ENCODE results near the gene MED22.

The MED22 gene

DNA sequence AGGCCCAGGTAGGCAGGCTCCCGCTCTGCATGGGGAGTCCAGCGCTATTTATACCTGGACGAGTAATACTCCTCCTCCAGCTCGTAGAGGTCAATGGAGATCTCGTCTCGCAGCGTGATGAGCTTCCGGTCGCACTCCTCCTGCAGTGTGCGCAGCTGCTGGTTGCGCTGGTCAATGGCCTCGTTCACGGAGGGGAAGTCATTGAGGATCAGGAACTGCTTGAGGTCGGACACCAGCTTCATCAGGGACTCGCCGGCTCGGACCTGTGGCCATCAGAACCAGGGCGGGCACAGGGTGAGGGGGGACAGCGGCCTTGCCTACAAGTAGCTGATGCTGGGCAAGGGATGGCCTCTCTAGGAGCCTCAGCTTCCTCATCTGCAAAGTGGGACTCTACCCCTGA is 3.9 kb downstream of the MED22 start:
- TF ChIP-seq FOXM1 (IDR thresholded peaks at IDR 0.05; ENCODE audit: borderline replicate concordance, low read depth) (no peak), TCF12 (IDR thresholded peaks at IDR 0.05; ENCODE audit: low read depth) (no peak), RAD21 (IDR thresholded peaks at IDR 0.05; ENCODE audit: low read depth) (no peak), YY1 (IDR thresholded peaks at IDR 0.05; ENCODE audit: low read depth) (no peak), CREB1 (IDR thresholded peaks at IDR 0.05; ENCODE audit: low read depth) (no peak), EP300 (IDR thresholded peaks at IDR 0.05; ENCODE audit: borderline replicate concordance) (no peak), NFIC (IDR thresholded peaks at IDR 0.05) (no peak), TEAD4 (IDR thresholded peaks at IDR 0.05) (no peak), ZBTB7A (IDR thresholded peaks at IDR 0.05; ENCODE audit: low read depth) (no peak), TAF1 (IDR thresholded peaks at IDR 0.05; ENCODE audit: low read depth) (no peak), CEBPB (IDR thresholded peaks at IDR 0.05) (no peak), EGR1 (IDR thresholded peaks at IDR 0.05) (no peak)
- TF ChIP-seq, protein P1, sequence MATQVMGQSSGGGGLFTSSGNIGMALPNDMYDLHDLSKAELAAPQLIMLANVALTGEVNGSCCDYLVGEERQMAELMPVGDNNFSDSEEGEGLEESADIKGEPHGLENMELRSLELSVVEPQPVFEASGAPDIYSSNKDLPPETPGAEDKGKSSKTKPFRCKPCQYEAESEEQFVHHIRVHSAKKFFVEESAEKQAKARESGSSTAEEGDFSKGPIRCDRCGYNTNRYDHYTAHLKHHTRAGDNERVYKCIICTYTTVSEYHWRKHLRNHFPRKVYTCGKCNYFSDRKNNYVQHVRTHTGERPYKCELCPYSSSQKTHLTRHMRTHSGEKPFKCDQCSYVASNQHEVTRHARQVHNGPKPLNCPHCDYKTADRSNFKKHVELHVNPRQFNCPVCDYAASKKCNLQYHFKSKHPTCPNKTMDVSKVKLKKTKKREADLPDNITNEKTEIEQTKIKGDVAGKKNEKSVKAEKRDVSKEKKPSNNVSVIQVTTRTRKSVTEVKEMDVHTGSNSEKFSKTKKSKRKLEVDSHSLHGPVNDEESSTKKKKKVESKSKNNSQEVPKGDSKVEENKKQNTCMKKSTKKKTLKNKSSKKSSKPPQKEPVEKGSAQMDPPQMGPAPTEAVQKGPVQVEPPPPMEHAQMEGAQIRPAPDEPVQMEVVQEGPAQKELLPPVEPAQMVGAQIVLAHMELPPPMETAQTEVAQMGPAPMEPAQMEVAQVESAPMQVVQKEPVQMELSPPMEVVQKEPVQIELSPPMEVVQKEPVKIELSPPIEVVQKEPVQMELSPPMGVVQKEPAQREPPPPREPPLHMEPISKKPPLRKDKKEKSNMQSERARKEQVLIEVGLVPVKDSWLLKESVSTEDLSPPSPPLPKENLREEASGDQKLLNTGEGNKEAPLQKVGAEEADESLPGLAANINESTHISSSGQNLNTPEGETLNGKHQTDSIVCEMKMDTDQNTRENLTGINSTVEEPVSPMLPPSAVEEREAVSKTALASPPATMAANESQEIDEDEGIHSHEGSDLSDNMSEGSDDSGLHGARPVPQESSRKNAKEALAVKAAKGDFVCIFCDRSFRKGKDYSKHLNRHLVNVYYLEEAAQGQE (IDR thresholded peaks at IDR 0.05; ENCODE audit: low read depth) = no peak
- TF ChIP-seq, protein P2, sequence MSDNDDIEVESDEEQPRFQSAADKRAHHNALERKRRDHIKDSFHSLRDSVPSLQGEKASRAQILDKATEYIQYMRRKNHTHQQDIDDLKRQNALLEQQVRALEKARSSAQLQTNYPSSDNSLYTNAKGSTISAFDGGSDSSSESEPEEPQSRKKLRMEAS (IDR thresholded peaks at IDR 0.05) = no peak
- TF ChIP-seq, protein P3, sequence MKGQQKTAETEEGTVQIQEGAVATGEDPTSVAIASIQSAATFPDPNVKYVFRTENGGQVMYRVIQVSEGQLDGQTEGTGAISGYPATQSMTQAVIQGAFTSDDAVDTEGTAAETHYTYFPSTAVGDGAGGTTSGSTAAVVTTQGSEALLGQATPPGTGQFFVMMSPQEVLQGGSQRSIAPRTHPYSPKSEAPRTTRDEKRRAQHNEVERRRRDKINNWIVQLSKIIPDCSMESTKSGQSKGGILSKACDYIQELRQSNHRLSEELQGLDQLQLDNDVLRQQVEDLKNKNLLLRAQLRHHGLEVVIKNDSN (IDR thresholded peaks at IDR 0.05) = no peak

DNA sequence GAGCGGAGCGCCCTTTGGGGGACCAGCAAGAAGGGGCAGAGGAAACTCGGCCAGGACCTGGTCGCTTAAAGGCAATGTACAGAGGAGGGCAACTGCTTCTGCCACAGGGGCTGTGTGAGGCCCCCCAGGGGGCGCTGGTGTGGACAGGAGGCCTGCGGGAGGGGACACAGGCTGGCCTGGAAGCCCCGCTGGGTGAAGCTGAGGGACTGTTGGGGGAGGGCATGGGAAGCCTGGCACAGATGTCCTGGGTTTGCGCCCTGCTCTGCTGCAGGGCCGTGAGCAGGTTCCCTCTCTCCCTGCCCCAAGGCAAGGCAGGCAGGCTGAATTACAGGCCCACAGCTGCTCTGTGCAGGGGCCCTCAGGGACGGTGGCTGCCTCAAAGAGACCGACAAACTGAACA is 5.4 kb downstream of the MED22 start:
- TF ChIP-seq ZBTB7A (IDR thresholded peaks at IDR 0.05; ENCODE audit: low read depth) = no peak
- TF ChIP-seq TAF1 (IDR thresholded peaks at IDR 0.05; ENCODE audit: low read depth) = no peak
- TF ChIP-seq YY1 (IDR thresholded peaks at IDR 0.05; ENCODE audit: low read depth) = no peak
- TF ChIP-seq, protein P2 (IDR thresholded peaks at IDR 0.05) = no peak

DNA sequence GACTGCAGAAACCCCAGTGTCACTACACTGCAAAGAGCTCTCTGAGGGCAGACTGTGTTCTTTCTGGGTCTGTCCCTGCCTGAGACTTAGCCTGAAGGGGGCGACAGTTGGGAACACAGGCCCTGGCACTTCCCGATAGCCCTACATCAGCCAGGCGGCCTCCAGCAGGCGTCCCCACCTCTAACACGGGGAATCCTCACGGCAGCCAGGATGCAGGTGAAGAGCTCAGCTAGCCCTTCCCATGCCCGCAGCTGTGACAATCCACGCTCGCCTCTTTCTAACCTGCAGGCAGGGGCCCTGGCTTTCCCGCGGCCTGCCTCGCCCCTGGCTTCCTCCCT is 5.9 kb downstream of the MED22 start:
- TF ChIP-seq TEAD4 (IDR thresholded peaks at IDR 0.05) (no peak), FOXM1 (IDR thresholded peaks at IDR 0.05; ENCODE audit: borderline replicate concordance, low read depth) (no peak), ZBTB7A (IDR thresholded peaks at IDR 0.05; ENCODE audit: low read depth) (no peak), EP300 (IDR thresholded peaks at IDR 0.05; ENCODE audit: borderline replicate concordance) (no peak), CEBPB (IDR thresholded peaks at IDR 0.05) (no peak), CREB1 (IDR thresholded peaks at IDR 0.05; ENCODE audit: low read depth) (no peak), RAD21 (IDR thresholded peaks at IDR 0.05; ENCODE audit: low read depth) (no peak), YY1 (IDR thresholded peaks at IDR 0.05; ENCODE audit: low read depth) (no peak), TAF1 (IDR thresholded peaks at IDR 0.05; ENCODE audit: low read depth) (no peak), TCF12 (IDR thresholded peaks at IDR 0.05; ENCODE audit: low read depth) (no peak), NFIC (IDR thresholded peaks at IDR 0.05) (no peak), EGR1 (IDR thresholded peaks at IDR 0.05) (no peak)
- TF ChIP-seq, protein P3 (IDR thresholded peaks at IDR 0.05) = no peak
- TF ChIP-seq, protein P1 (IDR thresholded peaks at IDR 0.05; ENCODE audit: low read depth) = no peak
- TF ChIP-seq, protein P2 (IDR thresholded peaks at IDR 0.05) = no peak

DNA sequence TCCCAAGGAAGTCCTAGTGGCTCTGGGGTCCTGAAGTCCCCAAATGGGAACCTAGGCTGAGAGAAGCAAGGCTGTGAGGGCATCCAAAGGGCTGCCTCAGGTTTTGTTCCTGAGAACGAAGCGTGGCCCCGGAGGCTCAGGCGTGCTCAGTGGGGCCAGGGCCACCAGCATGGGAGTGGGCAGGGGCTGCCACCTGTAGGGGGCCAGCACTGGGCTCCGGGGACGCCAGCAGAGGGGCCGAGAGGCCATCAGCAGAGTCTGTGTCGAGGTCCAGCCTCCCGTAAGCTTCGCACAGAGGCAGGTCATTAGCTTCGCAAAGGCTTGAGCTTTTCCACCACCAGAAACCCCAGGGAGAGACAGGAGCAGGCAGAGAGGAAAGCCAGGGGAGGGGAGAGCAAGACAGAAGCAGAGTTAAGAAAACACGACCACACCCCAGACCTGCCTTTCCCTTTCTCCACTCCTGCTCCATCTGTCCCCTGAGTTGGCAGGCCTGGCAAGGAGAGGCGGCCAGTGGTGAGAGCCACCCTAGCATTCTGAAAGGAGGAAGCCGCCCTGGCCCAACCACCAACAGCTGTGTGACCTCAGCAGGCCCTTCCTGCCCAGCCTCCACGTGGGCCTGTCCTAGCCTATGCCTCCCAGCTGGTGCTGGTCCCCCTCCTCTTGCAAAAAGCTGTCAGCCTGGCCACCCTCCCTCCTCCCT is 6.4 kb downstream of the MED22 start:
- TF ChIP-seq TAF1 (IDR thresholded peaks at IDR 0.05; ENCODE audit: low read depth) = no peak
- TF ChIP-seq, protein P1 (IDR thresholded peaks at IDR 0.05; ENCODE audit: low read depth) = no peak
- no peak for TF ChIP-seq RAD21 (IDR thresholded peaks at IDR 0.05; ENCODE audit: low read depth)
